NCI-H2227 (cell line): ENCODE data around the gene RTN4R.

Experiments
- DNase-seq: peaks from one replicate; lab custom pipeline; 2025; ENCODE audit not compliant: unreplicated experiment; lab: John Stamatoyannopoulos, UW

RTN4R gene

DNA sequence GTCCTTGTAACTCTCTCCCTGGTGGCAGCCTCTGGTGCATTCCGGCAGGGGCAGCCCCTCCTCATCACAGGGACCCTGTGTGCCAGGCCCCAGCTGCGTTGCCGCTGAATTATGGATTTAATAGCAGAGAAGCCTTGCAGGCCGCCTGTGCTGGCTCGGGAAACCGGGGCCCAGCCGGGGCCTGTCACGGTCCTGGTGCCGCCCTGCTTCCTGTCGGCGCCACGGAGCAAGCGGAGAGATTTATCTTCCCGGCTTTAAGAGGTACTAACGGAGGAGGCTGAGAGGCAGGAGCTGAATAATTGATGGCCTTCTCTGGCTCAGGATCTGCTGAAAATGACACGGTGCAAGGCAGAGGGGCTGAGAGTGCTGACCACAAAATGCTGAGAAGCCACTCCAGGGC, 63.3 kb downstream of the RTN4R start:
- DNase-seq, result peak; percentile 56

DNA sequence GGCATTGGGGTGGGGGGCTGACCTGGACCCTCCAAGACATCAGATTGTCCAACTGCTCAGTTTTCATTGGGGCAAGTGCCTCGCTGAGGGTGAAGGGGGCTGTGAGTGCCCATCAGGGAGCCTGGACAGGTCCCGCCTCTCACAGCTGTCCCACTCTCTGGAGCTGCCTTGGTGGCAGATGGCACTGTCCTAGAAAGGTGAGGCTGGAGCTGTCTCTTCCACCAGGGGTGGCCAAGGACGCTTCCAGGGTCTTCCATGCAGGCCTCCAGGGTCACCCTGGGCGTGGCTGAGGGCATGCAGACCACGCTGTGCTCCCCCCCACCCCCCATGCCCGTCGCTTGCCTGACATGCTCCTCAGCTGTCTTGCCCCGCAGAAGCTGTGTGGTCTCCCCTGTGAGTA, 63.8 kb downstream of the RTN4R start:
- no peak for DNase-seq

DNA sequence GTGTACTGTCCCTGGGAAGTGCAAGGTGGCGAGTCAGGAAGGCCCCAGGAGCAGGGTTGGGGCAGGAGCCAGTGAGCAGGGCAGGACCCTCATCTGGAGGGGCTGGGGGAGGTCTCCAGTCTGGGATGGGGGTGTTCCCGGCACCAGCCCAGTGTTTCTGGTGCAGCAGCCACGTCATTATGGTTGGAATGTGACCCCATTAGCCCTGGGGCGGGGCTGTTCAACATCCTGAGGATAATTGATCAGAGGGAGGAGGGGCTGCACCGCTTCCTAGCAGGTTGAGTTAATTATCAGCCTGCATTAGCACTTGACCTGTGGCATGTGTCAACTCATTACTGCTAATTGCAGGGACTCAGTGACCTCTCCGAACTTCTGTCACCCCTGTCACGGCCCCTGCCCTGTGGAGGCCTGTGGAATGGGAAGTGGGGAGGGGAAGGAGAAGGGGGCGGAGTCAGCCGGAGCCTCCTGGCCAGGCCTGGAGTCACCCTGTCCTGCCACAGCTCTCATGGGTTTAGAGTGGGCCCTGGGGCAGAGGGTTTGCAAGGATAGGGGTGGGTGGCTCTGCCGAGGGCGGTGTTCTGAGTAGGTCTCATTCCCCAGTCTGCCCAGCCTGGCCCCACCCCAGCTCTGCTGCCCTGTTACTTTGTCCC, 64.4 kb downstream of the RTN4R start:
- DNase-seq, result no peak

DNA sequence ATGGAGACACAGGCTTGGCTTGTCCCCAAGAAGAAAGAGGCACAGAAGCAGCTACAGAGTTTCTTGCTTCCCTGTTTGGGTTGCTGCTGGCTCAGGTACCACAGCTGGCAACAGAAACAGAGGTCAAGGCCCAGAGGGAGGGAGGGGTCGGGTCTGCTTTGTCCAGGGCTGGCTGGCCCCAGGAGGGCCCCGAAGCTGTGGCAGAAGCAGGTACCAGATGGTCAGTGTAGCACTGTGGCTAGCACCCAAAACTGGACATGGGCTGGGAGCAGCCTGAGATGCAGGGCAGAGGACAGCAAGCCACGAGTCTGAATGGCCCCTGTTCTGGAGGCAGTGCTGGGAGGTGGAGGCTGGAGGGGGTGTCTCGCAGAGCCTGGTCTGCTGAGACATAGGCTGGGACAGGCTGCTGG, 65.0 kb downstream of the RTN4R start:
- DNase-seq, result no peak

DNA sequence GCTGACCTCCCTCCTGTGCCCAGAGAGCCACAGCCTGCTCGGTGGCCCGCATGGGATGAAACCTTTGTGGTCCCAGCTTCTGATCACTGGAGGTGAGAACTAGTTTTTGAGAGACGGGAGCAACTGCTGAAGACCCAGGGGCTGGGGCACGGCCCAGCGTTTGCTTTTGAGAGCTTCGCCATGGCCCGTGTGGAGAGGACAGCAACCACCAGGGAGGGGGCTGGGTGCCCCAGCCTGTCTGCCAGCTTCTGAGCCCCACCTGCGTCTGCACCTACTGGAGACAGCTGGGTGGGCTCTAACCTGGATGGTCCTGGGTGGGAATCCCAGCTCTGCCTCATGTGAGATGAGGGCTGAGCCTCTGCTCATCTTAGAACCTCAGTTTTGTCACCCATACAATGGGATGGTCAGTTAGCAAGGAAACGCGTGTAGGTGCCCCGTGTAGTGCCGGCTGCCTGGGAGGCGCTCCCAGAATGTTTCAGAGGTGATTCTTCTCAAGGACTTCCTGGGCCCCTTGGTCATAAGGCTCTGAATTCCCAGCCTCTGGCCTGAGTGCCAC, 66.2 kb downstream of the RTN4R start:
- DNase-seq, result no peak

DNA sequence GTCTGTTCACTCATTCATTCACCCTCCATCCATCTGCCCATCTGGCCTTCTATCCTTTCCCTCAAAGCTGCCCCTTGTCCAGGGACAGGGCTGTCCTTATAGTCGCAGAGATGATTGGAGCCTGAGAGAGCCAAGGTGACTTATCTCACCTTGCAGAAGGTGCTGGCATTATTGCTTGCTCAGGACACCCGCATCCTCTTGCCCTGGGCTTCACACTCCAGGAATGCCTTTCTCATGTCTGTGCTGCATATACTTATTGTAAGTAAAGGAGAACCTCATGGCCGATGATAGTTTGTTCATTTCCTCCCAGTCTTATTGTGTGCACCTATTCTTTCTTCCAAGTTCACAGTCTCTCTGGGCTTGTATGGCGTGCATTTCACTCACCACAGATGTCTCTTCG, 68.2 kb downstream of the RTN4R start:
- DNase-seq, result no peak

DNA sequence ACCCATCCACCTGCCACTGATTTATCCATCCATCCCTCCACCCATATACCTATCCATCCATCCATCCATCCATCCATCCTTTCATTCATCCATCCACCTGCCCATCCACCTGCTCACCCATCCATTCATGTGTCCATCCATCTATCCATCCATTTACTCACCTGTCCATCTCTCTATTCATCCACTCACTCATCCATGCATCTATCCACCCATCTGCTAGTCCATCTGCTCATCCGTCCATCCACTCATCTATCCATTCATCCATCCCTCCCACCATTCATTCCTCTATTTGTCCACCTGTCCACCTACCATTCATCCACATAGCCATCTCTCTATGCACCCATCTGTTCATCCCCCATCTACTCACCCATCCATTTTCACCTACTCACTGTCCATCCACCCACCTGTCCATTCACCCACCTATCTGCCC, 68.7 kb downstream of the RTN4R start:
- DNase-seq, result no peak

DNA sequence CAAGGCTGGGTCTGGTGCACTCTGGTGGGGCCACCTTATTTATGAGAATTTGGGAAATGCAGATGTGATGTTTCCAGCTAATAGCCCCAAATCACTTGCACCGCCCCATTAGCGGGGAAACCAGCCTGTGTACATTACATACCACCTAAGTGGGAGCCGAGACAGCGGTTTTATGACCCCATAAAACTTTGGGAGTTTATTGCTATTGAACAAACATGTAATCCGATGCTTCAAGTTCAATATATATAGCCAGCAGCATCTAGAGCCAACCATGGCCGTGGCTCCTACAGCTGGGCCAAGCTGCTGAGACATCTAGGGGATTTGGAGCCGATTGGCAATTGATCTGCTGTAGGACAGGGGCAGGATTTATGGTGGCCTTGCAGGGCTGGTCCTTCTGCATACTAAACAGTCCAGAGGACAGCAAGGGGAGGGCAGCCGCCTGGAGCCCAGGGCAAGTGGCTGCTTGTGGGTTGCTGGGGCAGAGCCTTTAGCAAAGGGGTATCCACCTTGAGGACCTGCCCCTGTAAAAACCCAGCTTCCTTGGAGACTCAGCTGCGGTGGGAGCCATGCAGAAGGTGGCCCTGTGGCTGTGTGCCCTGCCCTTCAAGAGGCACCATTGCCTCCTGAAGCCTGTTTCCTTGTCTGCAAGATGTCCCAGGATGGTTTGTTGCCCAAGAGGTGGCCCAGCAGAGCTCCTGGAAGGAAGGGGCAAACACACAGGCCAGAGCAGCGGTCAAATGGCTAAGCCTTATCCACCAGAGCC, 69.4 kb downstream of the RTN4R start:
- DNase-seq, result no peak

DNA sequence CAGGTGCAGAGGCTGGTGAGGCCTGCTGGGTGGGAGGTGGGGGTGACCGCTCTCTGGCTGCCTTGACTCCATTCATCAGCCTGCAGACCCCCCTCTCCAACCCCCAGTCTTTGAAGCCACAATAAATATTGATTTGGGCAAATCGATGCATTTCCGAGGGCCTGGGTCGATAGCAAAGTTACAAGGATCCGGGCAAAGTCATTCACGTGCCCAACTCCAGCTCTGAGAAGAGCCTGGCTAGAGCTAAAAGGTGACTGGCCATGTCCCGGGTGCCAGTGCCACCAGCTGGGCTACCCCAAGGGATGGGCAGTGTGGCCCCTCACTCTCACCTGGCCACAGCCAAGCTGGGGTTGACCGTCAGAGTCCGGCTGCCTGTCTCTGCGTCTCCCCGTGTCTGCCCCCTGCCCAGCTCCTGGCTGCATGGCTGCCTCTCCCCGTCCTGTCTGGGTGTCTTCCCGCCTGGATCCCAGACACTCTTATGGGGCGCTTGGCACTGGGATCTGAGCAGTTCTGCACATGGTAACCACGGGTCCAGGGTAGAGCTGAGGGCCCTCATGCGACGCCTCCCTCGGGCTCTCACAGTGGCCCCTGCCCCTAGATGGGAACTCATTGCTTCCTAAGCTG, 70.6 kb downstream of the RTN4R start:
- DNase-seq, result no peak

DNA sequence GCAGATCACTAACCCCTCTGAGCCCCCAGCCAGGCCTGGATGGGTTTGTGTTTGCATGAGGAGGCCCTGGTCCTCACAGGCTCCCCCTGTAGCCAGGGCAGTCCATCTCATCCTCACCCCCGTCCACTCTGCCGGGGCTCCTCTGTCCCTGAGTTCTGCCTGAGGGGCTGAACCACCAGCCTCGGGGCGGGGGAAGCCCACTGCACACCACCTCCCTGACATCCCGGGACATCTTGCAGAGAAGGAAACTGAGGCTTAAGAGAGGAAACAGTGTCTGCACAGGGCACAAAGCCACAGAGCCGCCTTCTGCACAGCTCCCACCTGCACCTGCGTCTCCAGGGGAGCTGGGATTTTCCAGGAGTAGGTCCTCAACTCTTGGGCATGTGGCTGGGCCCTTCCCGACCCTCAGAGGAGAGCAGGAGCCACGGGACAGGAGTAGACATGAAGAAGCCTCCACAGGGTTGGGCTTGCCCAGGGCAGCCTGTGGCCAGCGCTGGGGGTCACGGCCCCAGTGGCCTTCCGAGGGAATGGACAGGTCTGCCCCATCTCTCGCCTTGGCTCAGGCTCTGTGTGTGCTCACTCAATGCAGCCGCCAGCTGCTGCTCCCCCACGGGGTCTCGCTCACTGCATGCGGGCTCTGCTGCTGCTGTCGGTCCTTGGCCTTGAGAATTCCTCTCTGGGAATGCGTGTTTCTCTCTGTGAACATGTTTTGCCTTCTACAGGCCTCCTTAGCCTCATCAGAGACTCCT, 71.8 kb downstream of the RTN4R start:
- no peak for DNase-seq

DNA sequence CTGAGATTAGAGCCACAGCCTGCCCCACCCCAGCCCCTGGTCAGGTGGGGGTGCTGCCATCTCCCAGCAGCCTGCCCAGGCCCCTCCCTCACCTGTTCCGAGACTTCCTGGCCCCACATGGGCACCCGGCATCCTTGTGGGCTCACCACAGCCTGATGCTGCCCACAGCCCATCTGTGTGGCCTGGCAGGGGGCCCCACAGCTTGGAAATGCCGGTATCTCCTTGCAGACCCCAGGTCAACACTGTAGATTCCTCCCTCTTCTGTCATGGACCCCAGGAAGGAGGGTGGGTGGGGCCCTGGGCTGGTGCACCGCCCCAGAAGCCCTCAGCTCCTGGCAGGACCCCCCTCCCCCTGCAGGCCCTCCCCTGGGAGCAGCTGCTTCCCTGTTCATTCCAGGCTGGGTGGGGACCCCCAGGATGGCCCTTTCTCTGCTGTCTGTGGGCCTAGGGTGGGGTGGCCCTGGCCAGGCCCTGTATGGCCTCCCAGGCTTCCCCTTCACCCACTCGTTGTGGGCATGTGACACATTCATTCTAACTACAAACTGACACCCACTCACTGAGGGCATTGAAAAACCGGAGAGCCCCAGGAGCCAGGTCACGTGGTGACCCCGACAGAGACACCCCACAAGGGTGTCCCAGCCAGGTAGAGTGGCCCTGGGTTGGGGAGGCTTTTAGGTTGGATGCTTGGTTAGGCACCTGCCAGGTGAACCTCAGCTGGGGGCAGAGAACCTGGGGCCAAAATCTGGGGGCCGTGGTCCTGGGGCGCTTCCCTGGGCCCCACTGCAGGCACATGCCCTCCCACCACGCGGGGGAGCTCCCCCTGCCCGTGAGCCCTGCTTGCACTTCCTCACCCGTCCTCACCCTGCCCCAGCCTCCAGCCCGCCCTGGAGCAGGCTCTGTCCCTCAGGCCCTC, 73.2 kb downstream of the RTN4R start:
- DNase-seq, result no peak

DNA sequence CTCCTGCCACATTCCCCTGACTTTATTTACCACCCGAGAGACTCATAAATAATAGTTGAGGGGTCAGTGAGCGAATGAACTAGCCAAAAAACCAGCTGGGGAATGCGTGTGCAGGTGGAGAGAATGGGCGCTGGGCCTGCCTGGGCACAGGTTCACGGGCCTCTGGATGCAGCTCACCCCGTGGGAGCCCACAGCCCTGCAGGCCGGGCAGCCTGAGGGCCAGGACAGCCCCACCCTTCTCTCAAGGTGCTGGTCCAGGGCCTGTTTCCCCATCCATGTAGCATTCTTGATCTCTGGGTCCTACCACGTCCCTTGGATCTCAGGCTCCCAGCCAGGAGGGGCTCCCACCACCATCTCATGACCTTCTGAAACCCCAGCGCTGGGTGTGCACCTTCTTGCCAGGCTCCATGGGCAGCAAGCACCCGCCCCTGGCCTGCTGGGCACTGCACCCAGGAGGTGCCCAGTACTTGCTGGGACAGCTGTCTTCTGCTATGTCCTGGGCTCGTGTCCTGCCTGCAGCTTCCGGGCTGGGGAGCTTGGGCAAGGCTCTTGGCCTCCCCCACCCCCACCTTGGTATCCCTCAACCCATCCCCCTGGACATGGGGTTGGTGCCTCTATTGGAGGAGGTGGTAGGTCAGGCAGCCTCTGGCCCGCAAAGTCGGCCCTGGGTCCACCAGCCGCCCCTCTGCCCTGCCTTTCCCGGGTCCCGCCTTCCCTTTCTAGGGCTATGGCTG, 74.2 kb downstream of the RTN4R start:
- no peak for DNase-seq

DNA sequence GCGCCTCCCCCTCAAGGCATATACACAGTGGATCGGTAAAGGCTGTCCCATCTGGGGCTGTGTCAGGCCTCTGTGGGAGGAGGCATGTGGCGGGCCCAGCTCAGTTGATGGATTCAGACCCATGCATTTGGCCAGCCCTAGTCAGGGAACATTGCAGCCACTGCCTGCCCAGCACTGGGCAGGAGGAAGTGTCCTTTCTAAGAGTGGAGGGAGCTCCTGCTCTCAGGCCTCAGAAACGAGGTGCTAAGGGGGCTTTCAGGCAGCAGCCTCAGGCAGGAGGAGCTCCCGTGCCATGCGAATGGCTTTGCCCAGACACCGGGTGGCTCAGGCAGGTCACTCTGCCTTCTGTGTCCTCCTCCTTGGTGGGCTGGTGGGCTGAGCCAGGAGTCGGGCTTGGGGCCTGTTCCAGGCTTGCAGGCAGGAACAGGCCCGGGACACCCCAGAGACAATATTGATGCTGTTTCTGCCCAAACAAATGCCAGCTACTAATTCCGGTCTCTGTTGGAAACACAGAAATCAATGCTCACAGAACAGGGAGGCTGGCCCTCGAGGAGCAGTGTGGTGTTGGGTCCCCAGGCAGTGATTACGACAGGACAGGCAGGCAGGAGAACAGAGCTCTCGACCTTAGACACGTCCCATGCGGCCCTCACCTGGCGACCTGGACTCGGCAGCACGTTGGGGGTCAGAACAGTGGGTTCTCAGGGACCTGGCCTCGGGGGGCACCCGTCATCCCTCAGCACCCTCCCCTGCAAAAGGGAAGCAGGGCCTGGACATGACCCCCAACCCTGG, 75.0 kb downstream of the RTN4R start:
- no peak for DNase-seq

DNA sequence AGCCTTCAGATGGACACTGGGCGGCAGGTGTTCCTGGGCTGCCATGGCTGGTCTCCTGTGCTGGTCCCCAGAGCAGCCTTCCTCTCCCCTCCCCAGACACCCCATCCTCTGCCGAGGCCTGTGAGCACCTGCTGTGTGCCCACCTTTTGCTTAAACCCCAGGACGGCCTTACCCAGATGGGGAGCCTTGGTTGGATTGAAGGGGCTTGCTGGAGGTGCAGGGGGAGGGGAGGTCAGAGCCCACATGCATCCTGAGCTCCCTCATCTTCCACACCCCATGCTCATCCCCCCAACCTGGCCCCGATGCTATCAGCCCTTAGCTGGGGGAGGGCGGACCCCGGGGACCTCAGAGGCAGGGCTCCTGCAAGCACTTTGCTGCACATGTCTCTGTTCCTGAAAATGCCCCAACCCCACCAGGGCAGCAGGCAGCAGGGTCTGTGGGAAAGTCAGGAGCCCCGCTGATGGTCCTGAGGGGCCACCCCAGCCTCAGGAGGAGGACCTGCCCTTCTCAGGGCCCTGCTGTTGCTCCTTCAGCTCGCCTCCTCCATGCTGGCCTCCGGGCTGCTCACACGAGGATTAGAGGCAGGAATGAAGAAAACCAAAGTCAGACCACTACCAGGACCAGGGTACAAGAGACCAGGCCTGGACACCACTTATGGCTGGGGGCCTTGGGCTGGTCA, 75.7 kb downstream of the RTN4R start:
- DNase-seq, result no peak

DNA sequence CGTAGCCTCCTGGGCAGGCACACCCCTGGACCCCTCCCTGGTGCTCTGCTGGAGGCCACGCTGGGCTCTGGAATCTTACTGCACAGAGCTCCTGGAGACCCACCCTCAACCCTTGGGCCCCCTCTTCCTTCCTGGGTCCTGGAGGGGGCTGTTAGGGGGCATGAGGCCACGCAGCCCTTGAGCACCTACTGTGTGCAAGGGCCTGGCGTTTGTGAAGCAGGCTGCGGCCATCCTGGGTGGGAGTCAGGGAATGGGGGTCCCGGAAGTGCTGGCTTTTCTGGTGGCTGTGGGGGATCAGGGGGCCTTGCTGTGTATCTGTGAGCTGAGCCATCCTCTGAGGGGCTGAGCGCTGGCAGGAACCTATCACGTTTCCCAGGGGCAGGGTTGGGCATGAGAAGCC, 76.3 kb downstream of the RTN4R start:
- no peak for DNase-seq
